ENCODE results near the gene LARP4B.

LARP4B gene

GRCh38 chr10:931326-932318 is at the start of gene LARP4B:
Gene LARP4B, minus strand, starts transcription at chr10:931705. Its CDS starts 45,984 bp downstream, at chr10:885721.
- DNase-seq, result peak; percentile 97

GRCh38 chr10:980468-981093 is 49.1 kb upstream of the LARP4B start:
- DNase-seq, result no peak

GRCh38 chr10:978826-979421 is 47.4 kb upstream of the LARP4B start:
- no peak for DNase-seq

- no peak for DNase-seq
These were observed 44.8 kb upstream of the LARP4B start for GRCh38 chr10:976316-976715.

GRCh38 chr10:974785-975074 is 43.2 kb upstream of the LARP4B start:
- no peak for DNase-seq

GRCh38 chr10:974038-974784 is 42.7 kb upstream of the LARP4B start:
- DNase-seq, result no peak

GRCh38 chr10:972763-973162 is 41.3 kb upstream of the LARP4B start:
- DNase-seq, result no peak

- no peak for DNase-seq
These were observed 40.1 kb upstream of the LARP4B start for GRCh38 chr10:971613-972012.

- no peak for DNase-seq
These were observed 39.6 kb upstream of the LARP4B start for GRCh38 chr10:971150-971542.

- DNase-seq, result no peak
These were observed 39.0 kb upstream of the LARP4B start for GRCh38 chr10:970311-971149.

- DNase-seq, result no peak
These were observed 38.1 kb upstream of the LARP4B start for GRCh38 chr10:969473-970150.

- no peak for DNase-seq
These were observed 37.2 kb upstream of the LARP4B start for GRCh38 chr10:968546-969199.

- DNase-seq, result no peak
These were observed 35.1 kb upstream of the LARP4B start for GRCh38 chr10:966466-967235.

GRCh38 chr10:964988-965417 is 33.5 kb upstream of the LARP4B start:
- no peak for DNase-seq

- no peak for DNase-seq
These were observed 32.9 kb upstream of the LARP4B start for GRCh38 chr10:964321-964987.

- no peak for DNase-seq
These were observed 32.1 kb upstream of the LARP4B start for GRCh38 chr10:963655-964054.

GRCh38 chr10:963186-963585 is 31.7 kb upstream of the LARP4B start:
- no peak for DNase-seq

- DNase-seq, result no peak
These were observed 30.8 kb upstream of the LARP4B start for GRCh38 chr10:962342-962741.

GRCh38 chr10:958856-959255 is 27.4 kb upstream of the LARP4B start:
- DNase-seq, result no peak

GRCh38 chr10:958106-958505 is 26.6 kb upstream of the LARP4B start:
- DNase-seq, result no peak

Measured in activated CD4-positive, alpha-beta T cell treated with anti-CD3 and anti-CD28 coated beads for 48 hours (primary cell).